ENCODE results near the gene ITGB4.
A peak's percentile ranks its signal among the peaks of the same experiment; 100 is the strongest.
"Not testable (repeated sequence)": the region's sequence is repeated elsewhere in the genome, so short reads cannot be mapped to it uniquely, and the experiment has no call there.

ITGB4 gene

DNA sequence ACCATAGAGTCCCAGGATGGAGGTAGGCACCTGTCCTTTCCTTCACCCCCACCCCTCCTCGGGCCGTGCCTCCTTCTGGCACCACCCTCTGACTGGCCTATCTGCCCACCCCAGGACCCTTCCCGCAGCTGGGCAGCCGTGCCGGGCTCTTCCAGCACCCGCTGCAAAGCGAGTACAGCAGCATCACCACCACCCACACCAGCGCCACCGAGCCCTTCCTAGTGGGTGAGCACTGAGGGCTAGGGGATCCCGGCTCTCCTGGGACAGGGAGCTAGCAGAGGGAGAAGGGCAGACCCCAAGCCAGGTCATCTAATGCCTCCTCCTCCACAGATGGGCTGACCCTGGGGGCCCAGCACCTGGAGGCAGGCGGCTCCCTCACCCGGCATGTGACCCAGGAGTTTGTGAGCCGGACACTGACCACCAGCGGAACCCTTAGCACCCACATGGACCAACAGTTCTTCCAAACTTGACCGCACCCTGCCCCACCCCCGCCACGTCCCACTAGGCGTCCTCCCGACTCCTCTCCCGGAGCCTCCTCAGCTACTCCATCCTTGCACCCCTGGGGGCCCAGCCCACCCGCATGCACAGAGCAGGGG, 35.9 kb downstream of the ITGB4 start:
- H3K4me2 ChIP-seq (ENCODE audit: low read length): no peak overlapping the region
- no peak overlapping the region for H3K27ac ChIP-seq (ENCODE audit: low read length)
- TF ChIP-seq EZH2phosphoT487 (IDR thresholded peaks at IDR 0.05; ENCODE audit: low read depth): no peak
- TF ChIP-seq, protein P1, sequence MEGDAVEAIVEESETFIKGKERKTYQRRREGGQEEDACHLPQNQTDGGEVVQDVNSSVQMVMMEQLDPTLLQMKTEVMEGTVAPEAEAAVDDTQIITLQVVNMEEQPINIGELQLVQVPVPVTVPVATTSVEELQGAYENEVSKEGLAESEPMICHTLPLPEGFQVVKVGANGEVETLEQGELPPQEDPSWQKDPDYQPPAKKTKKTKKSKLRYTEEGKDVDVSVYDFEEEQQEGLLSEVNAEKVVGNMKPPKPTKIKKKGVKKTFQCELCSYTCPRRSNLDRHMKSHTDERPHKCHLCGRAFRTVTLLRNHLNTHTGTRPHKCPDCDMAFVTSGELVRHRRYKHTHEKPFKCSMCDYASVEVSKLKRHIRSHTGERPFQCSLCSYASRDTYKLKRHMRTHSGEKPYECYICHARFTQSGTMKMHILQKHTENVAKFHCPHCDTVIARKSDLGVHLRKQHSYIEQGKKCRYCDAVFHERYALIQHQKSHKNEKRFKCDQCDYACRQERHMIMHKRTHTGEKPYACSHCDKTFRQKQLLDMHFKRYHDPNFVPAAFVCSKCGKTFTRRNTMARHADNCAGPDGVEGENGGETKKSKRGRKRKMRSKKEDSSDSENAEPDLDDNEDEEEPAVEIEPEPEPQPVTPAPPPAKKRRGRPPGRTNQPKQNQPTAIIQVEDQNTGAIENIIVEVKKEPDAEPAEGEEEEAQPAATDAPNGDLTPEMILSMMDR (IDR thresholded peaks at IDR 0.05; ENCODE audit: low read depth, low read length): no peak
- H3K79me2 ChIP-seq (ENCODE audit: low read length): no peaks in the 10 kb centered on the region
- no peak overlapping the region for H2AFZ ChIP-seq (ENCODE audit: low read depth, low read length)
- no peak overlapping the region for H3K9ac ChIP-seq (ENCODE audit: low read length)
- no peaks in the 10 kb centered on the region for H3K9me3 ChIP-seq (ENCODE audit: insufficient read depth, low read length)
- no peak overlapping the region for H3K4me3 ChIP-seq (ENCODE audit: low read length)
- H3K27me3 ChIP-seq (ENCODE audit: low read depth, low read length): no peaks in the 10 kb centered on the region
- H3K36me3 ChIP-seq (replicated peaks; ENCODE audit: low read depth, low read length): no peaks in the 10 kb centered on the region
- peaks cover 19% of the 10 kb centered on the region for H3K4me1 ChIP-seq (ENCODE audit: low read length)
- no peaks in the 10 kb centered on the region for H4K20me1 ChIP-seq (ENCODE audit: insufficient read depth, low read length)

DNA sequence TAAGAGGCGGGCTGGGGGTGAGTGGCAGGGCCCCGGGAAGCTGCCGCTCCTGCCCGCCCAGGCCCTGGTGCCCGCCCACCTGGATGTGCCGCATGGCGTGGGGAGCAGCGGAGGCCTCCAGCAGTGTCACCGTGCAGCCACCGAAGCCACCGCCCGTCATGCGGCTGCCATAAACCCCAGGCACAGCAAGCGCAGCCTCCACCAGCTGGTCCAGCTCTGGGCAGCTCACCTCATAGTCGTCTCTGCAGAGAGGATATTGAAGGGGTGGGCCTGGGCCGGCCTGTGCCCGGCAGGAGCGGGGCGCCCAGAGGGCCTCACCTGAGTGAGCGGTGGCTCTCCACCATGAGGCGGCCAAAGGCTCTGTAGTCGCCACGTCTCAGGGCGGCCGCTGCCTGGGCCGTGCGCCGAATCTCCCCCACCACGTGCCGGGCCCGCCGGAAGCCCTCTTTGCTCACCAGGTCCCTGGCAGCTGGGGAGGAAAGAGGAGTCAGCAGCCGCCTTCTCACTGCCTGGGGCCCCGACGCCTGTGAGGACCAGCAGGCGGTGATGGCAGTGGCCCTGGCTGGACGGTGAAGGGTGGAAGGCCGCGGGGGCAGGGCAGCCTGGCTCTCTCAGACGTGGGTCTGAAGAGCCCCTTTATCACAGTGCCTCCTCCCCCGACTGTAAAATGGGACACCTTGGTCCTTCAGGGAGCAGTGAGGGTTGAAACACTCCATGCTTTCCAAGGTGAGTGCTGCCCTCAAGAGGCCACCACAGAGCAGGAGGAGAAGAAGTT, 37.1 kb downstream of the ITGB4 start:
- Histone ChIP-seq H3K27ac (ENCODE audit: low read length) (no peak overlapping the region), H3K4me3 (ENCODE audit: low read length) (no peak overlapping the region), H3K4me1 (ENCODE audit: low read length) (peaks cover 12% of the 10 kb centered on the region), H3K27me3 (ENCODE audit: low read depth, low read length) (no peaks in the 10 kb centered on the region), H2AFZ (ENCODE audit: low read depth, low read length) (no peak overlapping the region), H4K20me1 (ENCODE audit: insufficient read depth, low read length) (no peaks in the 10 kb centered on the region), H3K79me2 (ENCODE audit: low read length) (no peaks in the 10 kb centered on the region), H3K9ac (ENCODE audit: low read length) (no peak overlapping the region), H3K4me2 (ENCODE audit: low read length) (no peak overlapping the region), H3K9me3 (ENCODE audit: insufficient read depth, low read length) (no peaks in the 10 kb centered on the region), H3K36me3 (replicated peaks; ENCODE audit: low read depth, low read length) (peaks cover 3% of the 10 kb centered on the region)
- no peak for TF ChIP-seq EZH2phosphoT487 (IDR thresholded peaks at IDR 0.05; ENCODE audit: low read depth)
- TF ChIP-seq, protein P1 (IDR thresholded peaks at IDR 0.05; ENCODE audit: low read depth, low read length): peak; percentile 35

DNA sequence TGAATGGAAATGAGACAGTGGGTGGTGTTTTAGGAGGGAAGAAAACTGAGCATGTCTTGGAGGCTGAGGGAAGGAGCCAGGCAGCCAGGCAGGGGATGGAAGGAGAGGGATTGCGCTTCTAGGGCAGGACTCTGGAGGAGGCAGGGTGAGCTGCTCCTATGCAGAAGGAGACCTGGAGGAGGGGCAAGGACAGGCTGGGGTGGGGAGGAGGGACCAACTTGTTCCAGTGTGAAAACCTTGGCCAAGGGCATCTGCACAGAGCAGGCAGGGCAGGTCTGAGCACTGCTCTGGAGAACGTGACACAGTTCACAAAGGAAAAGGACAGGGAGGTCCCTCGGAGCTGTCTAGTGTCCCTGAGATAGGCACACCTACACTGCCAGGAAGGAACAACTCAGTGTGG, 38.2 kb downstream of the ITGB4 start:
- Histone ChIP-seq H3K9ac (ENCODE audit: low read length) (no peak overlapping the region), H4K20me1 (ENCODE audit: insufficient read depth, low read length) (no peaks in the 10 kb centered on the region), H3K27me3 (ENCODE audit: low read depth, low read length) (no peaks in the 10 kb centered on the region), H3K4me2 (ENCODE audit: low read length) (no peak overlapping the region), H3K4me1 (ENCODE audit: low read length) (peaks cover 13% of the 10 kb centered on the region), H3K36me3 (replicated peaks; ENCODE audit: low read depth, low read length) (peaks cover 3% of the 10 kb centered on the region), H3K4me3 (ENCODE audit: low read length) (no peak overlapping the region), H3K27ac (ENCODE audit: low read length) (no peak overlapping the region), H3K9me3 (ENCODE audit: insufficient read depth, low read length) (no peaks in the 10 kb centered on the region), H3K79me2 (ENCODE audit: low read length) (no peaks in the 10 kb centered on the region), H2AFZ (ENCODE audit: low read depth, low read length) (no peak overlapping the region)
- TF ChIP-seq, protein P1 (IDR thresholded peaks at IDR 0.05; ENCODE audit: low read depth, low read length): no peak
- no peak for TF ChIP-seq EZH2phosphoT487 (IDR thresholded peaks at IDR 0.05; ENCODE audit: low read depth)

DNA sequence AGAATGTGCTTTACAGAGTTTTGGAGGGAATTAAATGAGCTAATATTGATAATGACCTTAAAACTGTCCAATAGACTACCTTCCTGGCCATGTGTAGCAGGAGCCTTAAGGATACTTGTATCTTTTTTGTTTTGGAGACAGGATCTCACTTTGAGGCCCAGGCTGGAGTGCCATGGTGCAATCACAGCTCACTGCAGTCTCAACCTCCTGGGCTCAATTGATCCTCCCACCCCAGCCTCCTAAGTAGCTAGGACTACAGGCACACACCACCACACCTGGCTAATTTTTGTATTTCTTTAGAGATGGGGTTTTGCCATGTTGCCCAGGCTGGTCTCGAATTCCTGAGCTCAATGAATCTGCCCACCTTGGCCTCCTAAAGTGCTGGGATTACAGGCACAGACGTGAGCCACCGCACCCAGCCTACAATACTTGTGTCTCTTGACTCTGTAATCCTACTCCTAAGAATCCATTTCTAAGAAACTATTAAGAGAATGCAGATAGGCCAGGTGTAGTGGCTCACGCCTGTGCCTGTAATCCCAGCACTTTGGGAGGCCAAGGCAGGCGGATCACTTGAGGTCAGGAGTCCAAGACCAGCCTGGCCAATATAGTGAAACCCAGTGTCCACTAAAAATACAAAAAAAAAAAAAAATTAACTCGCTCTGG, 38.9 kb downstream of the ITGB4 start:
- not testable (repeated sequence) for H3K79me2 ChIP-seq (ENCODE audit: low read length); H3K4me1 ChIP-seq (ENCODE audit: low read length); H3K9me3 ChIP-seq (ENCODE audit: insufficient read depth, low read length); H3K9ac ChIP-seq (ENCODE audit: low read length); H3K27ac ChIP-seq (ENCODE audit: low read length); H3K4me3 ChIP-seq (ENCODE audit: low read length); H4K20me1 ChIP-seq (ENCODE audit: insufficient read depth, low read length); H3K27me3 ChIP-seq (ENCODE audit: low read depth, low read length); H3K4me2 ChIP-seq (ENCODE audit: low read length); H3K36me3 ChIP-seq (replicated peaks; ENCODE audit: low read depth, low read length); H2AFZ ChIP-seq (ENCODE audit: low read depth, low read length)

All from OCI-LY3 (cell line).